GM06990 (cell line): ENCODE measurements around the gene NEAT1.

Experiments
- DNase-seq: peaks from one replicate; pipeline ENCODE4 v3.0.0-alpha.2; 2011; ENCODE audit not compliant: insufficient read length; ENCODE audit errors: extremely low read depth
- H3K27me3 ChIP-seq: replicated peaks from 2 replicates; pipeline ENCODE4 v1.6.0; 2011; ENCODE audit warnings: low read length; ENCODE audit not compliant: control insufficient read depth, insufficient read depth
- H3K36me3 ChIP-seq: 2 replicates; pipeline ENCODE4 v1.5.1; 2011; ENCODE audit warnings: low read length; ENCODE audit not compliant: control insufficient read depth, insufficient read depth
- H3K4me3 ChIP-seq: replicated peaks from 2 replicates; pipeline ENCODE4 v1.5.1; 2011; ENCODE audit warnings: low read depth, mild to moderate bottlenecking, control low read depth, low read length
- CTCF ChIP-seq: IDR thresholded peaks from 2 replicates; pipeline ENCODE4 v1.5.1; 2011; ENCODE audit warnings: low read length, control low read depth, mild to moderate bottlenecking, inconsistent platforms; ENCODE audit not compliant: insufficient read depth, poor library complexity, severe bottlenecking

Gene NEAT1

GRCh38 chr11:65420979-65421793 is 1.4 kb upstream of the NEAT1 start:
- Histone ChIP-seq H3K36me3 (no peaks in the 10 kb centered on the region; the same call in 1 of the 2 replicates), H3K4me3 (peak overlapping the region; percentile 74), H3K27me3 (no peaks in the 10 kb centered on the region)
- DNase-seq = peak; percentile 76
- TF ChIP-seq CTCF = no peak

- peak overlapping the region; percentile 74 for H3K4me3 ChIP-seq
- TF ChIP-seq CTCF = no peak
- DNase-seq = peak; percentile 96
- H3K27me3 ChIP-seq = no peaks in the 10 kb centered on the region
- no peaks in the 10 kb centered on the region; the same call in 1 of the 2 replicates for H3K36me3 ChIP-seq
These were observed 585 bp upstream of the NEAT1 start for GRCh38 chr11:65421794-65422632.

GRCh38 chr11:65423516-65424204 is 1.1 kb downstream of the NEAT1 start:
- Histone ChIP-seq H3K27me3 (no peaks in the 10 kb centered on the region), H3K36me3 (no peaks in the 10 kb centered on the region; the same call in 1 of the 2 replicates), H3K4me3 (peak overlapping the region; percentile 74)
- no peak for TF ChIP-seq CTCF
- DNase-seq = peak; percentile 41

GRCh38 chr11:65424205-65425104 is 1.9 kb downstream of the NEAT1 start:
- DNase-seq = peak; percentile 67
- no peak for TF ChIP-seq CTCF
- peak overlapping the region; percentile 74 for H3K4me3 ChIP-seq
- no peaks in the 10 kb centered on the region for H3K27me3 ChIP-seq
- H3K36me3 ChIP-seq = no peaks in the 10 kb centered on the region; the same call in 1 of the 2 replicates
